GM18499 (cell line): ENCODE results near the gene CTAGE1.
"Not testable (repeated sequence)": the region's sequence is repeated elsewhere in the genome, so short reads cannot be mapped to it uniquely, and the experiment has no call there.

Source experiments
- ATAC-seq: cut with Tn5 transposase; IDR thresholded peaks from one replicate; pipeline ENCODE4 v1.9.1; 2021; ENCODE audit warnings: moderate number of reproducible peaks; ENCODE audit not compliant: insufficient read depth, unreplicated experiment

CTAGE1 gene

GRCh38 chr18:22399949-22400348 is 17.8 kb downstream of the CTAGE1 start:
- no peak for ATAC-seq

- ATAC-seq: no peak
Measured at GRCh38 chr18:22398464-22398863, 19.3 kb downstream of the CTAGE1 start.

GRCh38 chr18:22394428-22394827 is 23.3 kb downstream of the CTAGE1 start:
- ATAC-seq: no peak

GRCh38 chr18:22393164-22393563 is 24.6 kb downstream of the CTAGE1 start:
- not testable (repeated sequence) for ATAC-seq

GRCh38 chr18:22391407-22392345 is 26.0 kb downstream of the CTAGE1 start:
- no peak for ATAC-seq

- no peak for ATAC-seq
Measured at GRCh38 chr18:22387787-22388186, 29.9 kb downstream of the CTAGE1 start.

- no peak for ATAC-seq
Measured at GRCh38 chr18:22387364-22387763, 30.4 kb downstream of the CTAGE1 start.

- no peak for ATAC-seq
Measured at GRCh38 chr18:22385718-22386117, 32.0 kb downstream of the CTAGE1 start.

- no peak for ATAC-seq
Measured at GRCh38 chr18:22378672-22379282, 38.9 kb downstream of the CTAGE1 start.

GRCh38 chr18:22377769-22378168 is 39.9 kb downstream of the CTAGE1 start:
- ATAC-seq: no peak

- ATAC-seq: no peak
Measured at GRCh38 chr18:22370414-22370813, 47.3 kb downstream of the CTAGE1 start.

GRCh38 chr18:22368021-22368420 is 49.7 kb downstream of the CTAGE1 start:
- ATAC-seq: no peak

- no peak for ATAC-seq
Measured at GRCh38 chr18:22367303-22367702, 50.4 kb downstream of the CTAGE1 start.

GRCh38 chr18:22363867-22364463 is 53.8 kb downstream of the CTAGE1 start:
- ATAC-seq: no peak
